SU-DHL-6 (cell line): ENCODE results near the gene FARSB.

ENCODE experiments used
- H2AFZ ChIP-seq: fragments of 200-600 bp; sonication (generic); 2 replicates; pipeline ENCODE4 v1.6.1; 2014; ENCODE audit warnings: low read depth, mild to moderate bottlenecking, moderate library complexity, mixed read lengths, antibody characterized with exemption, low read length; ENCODE audit not compliant: severe bottlenecking
- H3F3A ChIP-seq: fragments of 200-600 bp; shearing (Covaris generic); 2 replicates; pipeline ENCODE4 v1.6.0; 2016; ENCODE audit warnings: antibody characterized with exemption, mild to moderate bottlenecking; ENCODE audit not compliant: insufficient read depth
- H3K27ac ChIP-seq: fragments of 200-600 bp; sonication (generic); 2 replicates; pipeline ENCODE4 v1.5.1; 2016; ENCODE audit warnings: low read depth, mild to moderate bottlenecking, low read length, moderate library complexity, mixed read lengths
- H3K27me3 ChIP-seq: fragments of 200-600 bp; sonication (generic), shearing (Covaris generic); 2 replicates; pipeline ENCODE4 v1.6.0; 2014; ENCODE audit warnings: mild to moderate bottlenecking, low read length
- H3K36me3 ChIP-seq: fragments of 200-600 bp; sonication (generic); 2 replicates; pipeline ENCODE4 v1.6.1; 2014; ENCODE audit warnings: mild to moderate bottlenecking, low read length, mixed read lengths
- H3K4me2 ChIP-seq: fragments of 300-600, 200-600 bp; shearing (Covaris generic), sonication (generic); 2 replicates; pipeline ENCODE4 v1.6.0; 2014; ENCODE audit warnings: low read length, low read depth, mild to moderate bottlenecking; ENCODE audit not compliant: poor library complexity, severe bottlenecking
- H3K4me3 ChIP-seq: fragments of 200-600 bp; sonication (generic); 2 replicates; pipeline ENCODE4 v1.5.1; 2014; ENCODE audit warnings: antibody characterized with exemption, low read length, mild to moderate bottlenecking, mixed read lengths; ENCODE audit not compliant: insufficient read depth, poor library complexity, severe bottlenecking
- H3K79me2 ChIP-seq: fragments of 200-600 bp; sonication (generic); 2 replicates; pipeline ENCODE4 v1.6.1; 2014; ENCODE audit warnings: mild to moderate bottlenecking, low read length, moderate library complexity; ENCODE audit not compliant: insufficient read depth
- H3K9ac ChIP-seq: fragments of 200-600 bp; sonication (generic); 2 replicates; pipeline ENCODE4 v1.7.0; 2014; ENCODE audit warnings: mild to moderate bottlenecking, low read length
- H3K9me2 ChIP-seq: fragments of 200-600 bp; sonication (generic); replicated peaks from 2 replicates; pipeline ENCODE4 v1.6.1; 2014; ENCODE audit warnings: low read length; ENCODE audit not compliant: insufficient read depth
- H3K9me3 ChIP-seq: fragments of 200-600 bp; sonication (generic); 2 replicates; pipeline ENCODE4 v1.6.1; 2014; ENCODE audit warnings: low read length, mixed read lengths; ENCODE audit not compliant: insufficient read depth
- H4K20me1 ChIP-seq: fragments of 200-600 bp; sonication (generic); 2 replicates; pipeline ENCODE4 v1.6.1; 2014; ENCODE audit warnings: low read depth, mild to moderate bottlenecking, antibody characterized with exemption, low read length, moderate library complexity, mixed read lengths
- CTCF ChIP-seq: fragments of 200-600 bp; sonication (generic); IDR thresholded peaks from one replicate; pipeline ENCODE4 v1.5.1; 2017; ENCODE audit warnings: antibody characterized with exemption, mild to moderate bottlenecking, low read length, moderate library complexity; ENCODE audit not compliant: insufficient read depth, poor library complexity, severe bottlenecking
- EZH2phosphoT487 ChIP-seq: fragments of 200-600 bp; sonication (generic), shearing (Covaris generic); conservative IDR thresholded peaks from 2 replicates; pipeline ENCODE4 v1.6.1; 2018; ENCODE audit warnings: mild to moderate bottlenecking, antibody characterized with exemption, low read length, moderate library complexity, mixed read lengths

The FARSB gene

GRCh38 chr2:222521099-222521498, 134.8 kb downstream of the FARSB start:
- H3K9me2 ChIP-seq = no peaks in the 10 kb centered on the region
- no peak overlapping the region for H3K27ac ChIP-seq
- no peaks in the 10 kb centered on the region for H3F3A ChIP-seq
- TF ChIP-seq EZH2phosphoT487 = no peak
- TF ChIP-seq CTCF = no peak
- H3K4me3 ChIP-seq = no peak overlapping the region
- H3K4me2 ChIP-seq = no peak overlapping the region
- no peaks in the 10 kb centered on the region for H3K27me3 ChIP-seq
- H4K20me1 ChIP-seq = no peaks in the 10 kb centered on the region
- no peak overlapping the region for H3K9ac ChIP-seq
- no peaks in the 10 kb centered on the region for H3K9me3 ChIP-seq
- H3K79me2 ChIP-seq = no peaks in the 10 kb centered on the region
- no peak overlapping the region for H2AFZ ChIP-seq
- no peaks in the 10 kb centered on the region for H3K36me3 ChIP-seq
